GM19328 (cell line): ENCODE measurements around the gene MIPEP.

Source experiments
- ATAC-seq: cut with Tn5 transposase; IDR thresholded peaks from one replicate; pipeline ENCODE4 v1.9.1; 2021; ENCODE audit warnings: mild to moderate bottlenecking, moderate library complexity; ENCODE audit not compliant: unreplicated experiment

MIPEP gene

DNA sequence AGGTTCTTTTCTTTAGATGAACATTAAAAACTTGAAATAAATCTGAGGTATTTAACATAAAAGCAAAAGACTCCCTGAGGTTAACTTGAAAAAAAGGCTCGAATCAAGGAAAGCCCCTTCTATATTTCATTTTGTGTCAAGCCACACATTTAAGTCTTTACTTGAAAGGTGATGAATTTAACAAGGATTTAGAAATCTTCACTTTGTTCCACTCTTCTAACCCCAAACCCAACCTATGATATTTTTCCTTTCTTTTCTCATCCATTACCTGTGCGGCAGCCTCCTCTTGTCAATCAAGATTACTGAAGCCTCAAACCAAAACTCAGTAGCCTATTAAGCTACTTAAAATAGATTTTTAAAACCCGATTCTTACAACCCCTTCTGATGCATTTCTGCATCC is 33.8 kb downstream of the MIPEP start:
- ATAC-seq: no peak

DNA sequence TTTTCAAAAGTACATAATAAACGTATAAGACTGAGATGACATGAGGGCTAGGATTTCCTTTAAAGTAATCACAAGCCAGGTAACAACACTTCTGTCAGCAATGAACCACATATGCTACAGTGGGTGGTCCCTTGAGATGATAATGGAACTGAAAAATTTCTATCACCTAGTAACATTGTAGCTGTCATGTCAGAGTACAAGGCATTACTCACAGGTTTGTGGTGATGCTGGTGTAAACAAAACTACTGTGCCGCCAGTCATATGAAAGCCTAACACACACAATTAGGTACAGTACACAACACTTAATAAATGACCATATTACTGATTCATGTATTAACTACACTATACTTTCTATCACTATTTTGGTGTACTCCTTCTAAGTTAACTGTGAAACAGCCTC is 36.8 kb downstream of the MIPEP start:
- no peak for ATAC-seq

DNA sequence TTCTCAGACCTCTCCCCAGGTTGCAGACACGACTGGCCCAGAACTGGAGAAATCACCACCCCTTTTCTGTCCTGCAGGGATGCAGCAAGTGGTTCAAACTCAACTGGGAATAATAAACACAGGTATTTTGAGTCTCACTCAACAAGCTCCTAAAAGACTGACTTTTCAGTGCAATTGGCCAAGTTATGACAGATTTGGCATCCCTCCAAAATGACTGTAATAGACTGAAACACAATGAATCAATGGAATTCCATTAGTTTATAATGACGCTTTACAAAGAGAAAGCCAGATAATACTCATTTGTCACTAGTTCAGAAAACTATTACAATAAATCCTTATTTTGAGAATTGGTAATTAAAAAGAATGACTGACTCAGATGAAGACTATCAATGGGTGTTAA is 38.1 kb downstream of the MIPEP start:
- ATAC-seq: no peak

DNA sequence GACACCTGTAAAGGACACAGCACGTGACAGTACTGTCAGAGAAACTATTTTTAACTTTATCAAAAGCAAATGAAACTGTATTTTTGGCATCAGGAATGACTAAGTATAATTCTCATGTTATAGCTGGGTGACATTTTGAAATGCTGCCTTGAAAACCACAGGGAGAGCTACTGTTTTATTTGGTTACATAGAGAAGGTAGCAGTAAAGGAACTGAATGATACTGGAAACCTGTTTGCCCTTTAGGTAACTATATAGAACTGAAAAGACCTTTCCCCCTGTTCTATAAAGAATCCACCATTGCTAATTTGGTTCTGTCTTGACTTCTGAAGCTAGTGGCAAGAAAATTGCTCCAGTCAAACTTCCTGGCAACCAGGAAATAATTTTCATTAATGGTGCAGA is 39.1 kb downstream of the MIPEP start:
- ATAC-seq: no peak

DNA sequence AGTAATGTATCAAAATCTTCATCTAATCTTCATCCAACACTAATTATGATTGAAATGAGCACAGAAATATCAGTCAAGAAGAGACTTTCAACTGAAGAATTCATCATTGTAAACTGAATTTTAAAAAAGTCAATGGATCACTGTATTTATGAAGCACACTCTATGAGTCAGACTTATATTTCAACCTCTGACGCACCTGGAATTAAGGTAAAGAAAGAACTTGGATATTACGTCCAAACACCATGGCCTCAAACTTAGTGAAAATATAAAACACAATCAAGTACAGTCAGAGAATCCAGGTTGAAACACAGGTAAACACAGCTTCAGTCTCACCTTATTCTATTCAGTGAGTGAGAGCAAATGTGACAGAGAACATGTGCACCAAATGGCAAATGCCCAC is 39.5 kb downstream of the MIPEP start:
- ATAC-seq: no peak

DNA sequence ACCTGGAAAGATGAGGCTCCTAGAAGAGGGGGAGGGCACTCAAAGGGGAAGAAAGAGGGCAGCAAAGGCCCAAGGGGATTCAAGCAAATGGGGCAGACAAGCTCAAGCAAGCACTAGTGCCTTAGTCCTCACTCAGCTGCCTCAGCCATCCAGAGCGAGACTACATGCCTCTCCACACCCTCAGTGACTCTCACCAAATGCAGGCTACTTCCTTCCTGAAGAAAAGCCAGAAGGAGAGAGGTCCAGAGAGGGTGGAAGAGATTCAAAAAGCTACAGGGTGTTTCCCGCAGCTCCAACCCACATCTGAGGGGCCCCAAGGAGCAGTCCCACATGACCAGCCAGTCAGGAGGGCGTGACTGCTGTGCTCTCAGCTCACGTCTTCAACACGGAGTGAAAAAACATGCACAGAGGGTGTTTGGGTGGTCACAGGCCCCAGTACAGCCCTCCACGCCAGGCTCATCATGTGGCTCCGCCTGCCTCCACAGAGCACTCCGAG is 40.5 kb downstream of the MIPEP start:
- no peak for ATAC-seq

DNA sequence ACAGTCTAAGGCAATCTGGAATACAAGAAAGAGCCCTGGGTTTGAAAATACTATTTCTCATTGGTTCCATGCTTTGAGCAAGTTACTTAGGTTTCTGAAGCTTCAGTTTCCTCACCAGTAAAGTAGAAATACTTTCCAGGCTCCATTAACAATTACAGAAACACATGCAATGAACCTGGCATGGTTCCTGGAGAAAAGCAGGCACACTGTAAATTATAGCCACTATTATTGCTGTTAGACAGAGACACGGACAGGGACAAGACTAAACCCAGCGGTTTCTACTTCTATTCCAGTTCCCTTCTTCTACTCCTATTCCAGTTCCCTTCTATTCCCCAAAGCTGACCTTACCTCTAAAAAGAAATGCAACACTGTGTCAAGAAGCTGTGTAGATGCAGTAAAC is 41.2 kb downstream of the MIPEP start:
- no peak for ATAC-seq

DNA sequence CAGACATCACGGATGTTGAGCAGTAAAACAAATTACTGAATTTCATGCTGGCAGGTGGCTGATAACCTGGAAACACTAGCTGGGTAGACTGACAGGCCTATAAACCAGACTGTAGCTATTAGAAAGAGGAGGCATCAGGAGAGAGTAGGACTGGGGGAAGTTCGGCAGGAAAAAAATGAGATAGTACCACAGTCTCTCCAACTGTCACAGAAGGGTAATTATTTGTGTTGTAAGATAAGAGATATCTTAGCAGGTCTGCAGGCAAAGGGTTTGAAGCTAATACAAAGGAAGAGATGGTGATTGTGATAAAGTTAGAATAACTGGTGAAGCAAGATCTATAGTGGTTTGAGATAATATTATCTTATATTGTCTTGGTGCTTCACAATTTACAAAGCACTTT is 41.7 kb downstream of the MIPEP start:
- ATAC-seq: no peak

DNA sequence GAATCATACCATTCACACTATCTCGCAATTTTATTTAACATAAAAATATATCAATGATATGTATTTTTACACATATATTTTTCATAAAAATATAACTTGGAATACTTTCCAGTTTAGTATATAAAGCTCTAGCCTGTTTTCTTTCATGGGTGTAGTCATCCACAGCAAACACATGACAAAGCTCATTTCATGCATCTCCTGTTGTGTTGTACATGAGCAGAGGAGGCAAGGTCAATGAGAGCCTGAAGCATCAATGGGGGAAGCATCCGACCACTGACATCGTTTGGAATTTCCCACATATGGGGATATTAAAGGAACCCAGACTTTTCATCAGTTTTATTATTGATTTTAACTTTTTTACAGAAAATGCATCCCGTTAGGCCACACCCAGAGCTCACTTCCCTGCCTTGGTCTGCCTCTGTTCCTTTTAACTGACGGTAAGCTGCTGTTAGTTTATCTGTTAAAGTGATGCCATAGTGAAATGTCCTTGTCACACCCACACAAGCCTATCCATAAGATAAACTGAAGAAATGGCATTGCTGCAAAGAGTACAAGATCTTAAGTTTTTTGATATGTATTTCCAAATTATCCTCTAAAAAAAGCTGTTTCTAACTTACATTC is 44.0 kb downstream of the MIPEP start:
- ATAC-seq: no peak

DNA sequence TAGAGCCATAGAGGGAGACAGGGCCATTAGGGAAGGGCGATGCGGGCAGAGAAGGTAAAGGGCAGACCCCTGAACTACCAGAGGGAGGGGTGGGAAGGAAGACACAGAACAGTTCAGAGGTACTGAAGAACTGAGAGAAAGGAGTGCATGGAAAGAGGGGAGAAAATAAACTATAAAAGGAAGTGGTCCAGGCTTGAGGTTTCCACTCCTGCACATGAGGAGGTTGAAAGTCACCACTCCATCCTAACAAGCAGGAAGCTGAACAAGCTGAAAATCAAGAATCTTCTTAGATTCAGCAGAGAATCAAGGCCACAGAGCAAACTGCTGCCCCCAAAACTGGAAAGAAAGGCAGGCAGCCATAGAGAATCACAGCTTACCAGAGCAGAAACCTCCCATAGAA is 45.1 kb downstream of the MIPEP start:
- ATAC-seq: no peak

DNA sequence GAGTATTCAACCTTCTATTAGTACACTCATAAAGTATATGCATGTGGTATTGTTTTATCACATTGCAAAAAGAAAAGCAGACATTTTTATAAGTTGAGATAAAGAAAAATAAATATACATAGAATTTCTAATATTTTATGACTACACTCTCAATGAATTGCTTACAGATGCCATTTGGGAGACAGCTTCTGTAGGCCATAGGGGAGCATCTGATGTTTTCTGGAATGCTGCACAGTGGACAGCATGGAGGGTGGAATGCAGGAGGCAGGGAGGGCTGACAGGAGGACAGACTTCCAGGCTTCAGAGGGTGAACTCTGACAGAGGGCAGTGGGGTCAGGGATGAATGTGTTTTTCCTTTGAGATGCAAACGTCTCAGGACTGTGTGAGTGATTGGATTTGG is 45.8 kb downstream of the MIPEP start:
- ATAC-seq: no peak

DNA sequence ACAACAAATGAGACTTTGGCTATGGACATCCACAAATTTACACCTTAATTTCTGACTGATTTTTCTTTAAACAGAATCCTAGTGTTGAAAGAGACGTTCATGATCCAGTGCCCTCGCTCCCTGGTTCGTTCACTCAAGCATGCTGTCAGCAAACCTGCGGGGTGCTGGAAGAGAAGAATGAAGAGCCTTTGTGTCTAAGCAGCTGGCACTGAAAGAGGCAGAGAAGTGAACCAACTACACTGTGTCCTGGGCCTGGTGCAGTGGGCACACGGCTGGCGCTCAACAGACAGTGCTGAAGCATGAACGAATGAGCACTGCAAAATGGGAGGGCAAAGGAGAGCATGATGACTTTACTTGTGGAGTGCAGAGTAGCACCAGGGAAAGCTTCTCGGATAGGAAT is 46.8 kb downstream of the MIPEP start:
- no peak for ATAC-seq

DNA sequence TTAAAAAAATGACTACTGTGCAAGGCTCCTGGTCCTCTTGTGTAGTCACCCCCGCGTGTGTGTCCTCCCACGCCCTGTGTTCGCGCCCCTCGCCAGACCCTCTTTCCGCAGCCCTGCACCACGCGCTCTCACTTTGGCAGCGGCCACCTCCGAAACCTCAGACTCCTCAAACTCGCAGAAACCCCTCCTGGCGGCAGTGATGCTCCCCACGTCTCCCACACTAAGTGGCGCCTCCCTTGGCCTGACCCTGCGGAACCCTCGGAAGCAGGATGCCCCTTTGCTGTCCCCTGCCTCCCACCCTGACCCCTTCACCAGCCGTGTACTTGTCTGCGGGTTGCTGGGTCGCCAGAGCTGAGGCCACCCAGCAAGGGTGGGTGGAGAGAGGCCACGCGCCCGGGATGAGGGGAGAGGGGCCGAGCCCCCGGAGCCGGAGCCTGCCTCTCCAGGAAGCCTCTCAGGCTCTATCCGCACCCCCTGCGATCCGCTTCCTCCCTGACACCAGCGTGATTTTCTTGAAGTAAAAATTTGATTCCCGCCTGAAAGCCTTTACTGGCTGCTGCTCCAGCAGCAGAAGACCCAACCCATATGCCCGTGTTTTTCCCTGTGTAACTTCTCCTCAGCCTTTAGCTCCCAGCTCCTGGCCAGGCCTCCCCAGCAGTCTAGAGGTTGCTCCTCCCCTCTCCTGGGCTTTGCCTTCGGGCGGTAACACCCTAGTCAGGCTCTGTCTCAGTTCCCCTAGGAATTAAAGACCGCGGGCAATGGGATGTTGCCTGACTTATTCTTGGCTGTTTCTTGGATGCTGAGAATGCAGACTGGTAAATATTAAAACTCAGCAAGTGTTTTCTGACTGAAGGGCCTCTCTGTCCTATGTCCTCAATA is 55.2 kb downstream of the MIPEP start:
- no peak for ATAC-seq

DNA sequence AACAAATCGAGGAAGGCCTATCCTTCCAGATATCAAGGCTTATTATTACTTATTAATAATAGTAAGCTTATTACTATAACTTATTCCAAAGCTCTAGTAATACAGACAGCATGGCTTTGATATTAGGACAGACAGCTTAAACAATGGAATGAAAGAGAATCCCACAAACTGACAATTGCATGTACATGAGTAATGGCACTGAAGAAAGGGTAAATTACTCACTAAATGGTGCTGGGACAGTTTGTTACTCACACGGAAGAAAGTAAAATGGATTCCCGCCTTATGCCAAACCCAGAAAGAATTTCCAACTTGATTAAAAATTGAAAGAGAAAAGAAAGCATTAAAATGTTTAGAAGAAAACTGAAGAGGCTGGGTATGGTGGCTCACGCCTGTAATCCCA is 60.3 kb downstream of the MIPEP start:
- ATAC-seq: no peak

DNA sequence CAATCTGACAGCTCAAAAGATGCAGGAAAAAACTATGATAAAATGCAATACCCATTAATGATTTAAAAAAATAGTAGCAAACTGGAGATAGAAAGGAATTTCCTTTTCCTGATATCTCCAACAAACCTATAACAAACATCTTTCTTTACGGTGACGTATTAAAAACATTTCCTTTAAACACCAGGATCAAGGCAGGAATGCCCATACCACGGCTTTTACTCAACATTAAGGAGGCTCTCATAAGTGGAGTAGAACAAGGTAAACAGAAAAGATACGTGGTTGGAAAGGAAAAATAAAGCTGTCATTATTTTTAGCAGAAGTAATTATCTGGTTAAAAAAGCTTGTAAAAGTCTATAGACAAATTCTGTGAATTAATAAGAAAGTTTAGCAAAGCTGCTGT is 61.1 kb downstream of the MIPEP start:
- ATAC-seq: no peak

DNA sequence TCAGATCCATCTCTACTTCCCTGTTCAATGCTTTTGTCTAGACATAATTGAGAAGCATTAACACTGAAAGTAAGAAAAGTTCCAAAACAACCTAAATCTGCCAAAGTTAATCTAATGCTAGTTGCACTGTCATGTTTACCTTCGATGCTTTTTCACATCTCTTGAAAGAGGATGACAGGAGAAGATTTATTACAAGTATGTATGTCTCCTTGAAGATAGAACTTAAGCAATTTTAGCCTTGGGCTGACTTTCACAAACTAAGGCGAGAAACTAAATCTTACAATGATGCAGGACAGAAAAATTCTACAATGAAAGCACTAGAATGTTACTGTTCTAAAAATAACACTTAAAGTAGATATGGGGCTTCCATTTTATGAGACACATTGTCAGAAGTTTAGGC is 64.0 kb downstream of the MIPEP start:
- no peak for ATAC-seq

DNA sequence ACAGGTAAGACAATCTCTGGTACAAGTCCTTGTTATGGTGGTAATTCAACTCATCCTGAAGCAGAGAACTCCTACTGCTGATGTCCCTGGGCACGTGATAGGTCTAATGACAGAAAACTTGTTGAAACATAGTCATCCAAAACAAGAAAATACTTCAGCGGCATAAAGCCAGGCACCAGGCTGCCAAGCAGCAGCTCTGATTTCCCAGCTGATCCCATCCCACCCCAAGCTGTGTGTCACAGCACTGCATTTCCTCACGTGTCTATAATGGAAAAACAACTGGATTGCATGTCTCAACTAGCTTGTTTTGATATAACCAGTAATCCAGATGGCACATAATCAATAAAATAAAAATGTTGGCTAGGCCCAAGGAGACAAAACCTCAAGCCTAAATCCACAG is 64.8 kb downstream of the MIPEP start:
- ATAC-seq: no peak

DNA sequence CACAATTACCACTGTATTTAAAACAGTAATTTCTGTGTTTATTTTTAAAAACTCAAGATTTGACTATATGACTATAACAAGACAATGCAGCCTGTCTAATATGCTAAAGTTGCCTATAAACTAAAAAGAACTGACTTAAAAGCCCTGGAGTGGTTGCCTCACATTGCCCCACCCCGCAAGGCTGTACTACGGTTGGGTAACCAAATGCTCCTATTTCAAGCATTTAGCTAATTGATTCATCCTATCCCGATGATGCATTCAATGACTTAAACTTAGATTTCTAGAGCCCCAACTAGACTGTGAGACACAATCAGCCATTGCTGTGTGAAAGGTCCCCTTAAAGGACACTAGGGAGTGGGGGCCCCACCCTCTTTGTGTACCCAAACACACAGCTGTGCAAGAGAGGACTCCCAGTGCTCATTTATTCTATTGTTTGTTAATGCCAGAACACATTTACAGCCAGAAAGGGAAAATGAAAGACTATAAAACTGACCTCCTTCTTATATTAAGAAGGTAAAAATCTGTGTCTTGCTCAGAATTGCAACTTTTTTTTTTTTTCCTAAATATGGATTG is 66.9 kb downstream of the MIPEP start:
- ATAC-seq: no peak

DNA sequence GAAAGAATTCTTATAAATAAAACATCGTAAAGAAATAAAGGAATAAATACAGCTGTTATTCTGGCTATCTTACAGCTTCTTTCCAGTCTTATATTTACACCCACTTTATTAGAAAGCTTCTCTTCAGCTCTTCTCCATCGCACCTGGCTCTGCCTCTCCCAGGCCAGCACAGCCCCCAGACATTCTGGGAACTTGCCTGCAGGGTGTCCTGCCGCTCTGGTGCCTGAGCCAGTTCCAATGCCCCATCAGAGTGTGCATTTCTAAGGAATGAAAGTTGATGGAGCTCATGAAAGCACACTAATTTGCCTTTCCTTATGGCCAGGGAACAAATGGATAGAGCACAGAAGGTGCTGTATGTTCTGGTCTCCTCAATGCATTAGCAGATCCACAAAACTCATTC is 68.7 kb downstream of the MIPEP start:
- ATAC-seq: no peak

DNA sequence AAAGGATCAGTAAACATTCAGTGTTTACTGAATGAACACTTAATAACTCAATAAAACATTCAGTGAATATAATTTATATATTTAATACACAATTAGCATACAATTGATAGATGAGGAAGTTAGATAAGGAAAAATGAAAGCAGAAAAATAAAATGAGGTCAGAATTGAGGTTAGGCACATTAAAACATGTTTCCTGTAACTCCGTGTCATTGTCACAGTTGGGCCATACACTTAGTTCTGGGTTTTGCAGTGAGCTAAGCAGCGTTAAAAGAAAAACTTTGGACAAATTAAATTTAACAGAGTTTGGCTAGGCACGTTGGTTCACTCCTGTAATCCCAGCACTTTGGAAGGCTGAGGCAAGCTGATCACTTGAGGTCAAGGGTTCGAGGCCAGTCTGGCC is 71.4 kb downstream of the MIPEP start:
- ATAC-seq: no peak

DNA sequence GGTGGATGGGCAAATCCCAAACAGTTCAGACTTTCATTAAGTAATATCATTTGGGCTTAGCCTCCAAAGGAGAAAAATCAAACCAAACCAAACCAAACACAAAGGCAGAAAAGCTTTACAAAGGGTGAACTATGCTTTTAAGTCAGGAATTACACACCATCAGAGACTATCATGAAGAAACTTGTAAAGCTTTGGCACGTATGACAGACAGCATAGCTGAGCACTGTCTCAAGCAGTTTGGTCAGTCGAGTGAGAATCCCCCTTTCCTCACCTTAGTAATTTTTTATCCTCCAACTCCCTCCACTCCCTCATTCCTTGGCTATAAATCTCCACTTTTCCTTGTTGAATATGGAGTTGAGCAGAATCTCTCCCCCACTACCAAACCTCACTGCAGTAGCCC is 72.1 kb downstream of the MIPEP start:
- ATAC-seq: no peak

DNA sequence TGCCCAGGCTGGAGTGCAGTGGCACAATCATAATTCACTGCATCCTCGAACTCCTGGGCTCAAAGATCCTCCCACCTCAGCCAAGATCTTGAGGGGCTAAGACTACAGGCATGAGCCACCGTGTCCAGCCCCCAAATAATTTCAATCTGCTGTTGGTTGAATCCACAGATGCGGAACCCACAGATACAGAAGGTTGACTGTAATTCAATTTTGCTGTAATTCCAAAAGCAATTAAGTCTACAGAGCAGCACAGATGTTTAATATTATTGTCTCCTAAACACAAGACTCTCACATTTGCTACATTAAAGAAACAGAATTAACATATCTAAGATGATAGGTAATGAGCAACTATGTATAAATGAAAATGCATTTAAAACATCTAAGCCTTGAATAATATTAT is 75.6 kb downstream of the MIPEP start:
- ATAC-seq: no peak
